Prostate gland (tissue), 2 donors: Measurements from ENCODE around the gene ATXN1.

Source experiments
- CTCF ChIP-seq, 4 experiments: fragments of 200-600 bp in 2 of 4; fragments of 450-650 bp in 2 of 4; sonication (generic) in 2 of 4; IDR thresholded peaks; 1 replicate in 3 of 4; 2 replicates in 1 of 4; pipeline ENCODE4 v1.5.1; 2016 to 2019; ENCODE audit warnings: antibody characterized with exemption in 4 of 4, mild to moderate bottlenecking in 2 of 4, moderate library complexity in 2 of 4
- POLR2A ChIP-seq: fragments of 450-650 bp; IDR thresholded peaks from one replicate; pipeline ENCODE4 v1.6.1; 2016; ENCODE audit warnings: antibody characterized with exemption, mild to moderate bottlenecking
- POLR2AphosphoS5 ChIP-seq: sonication (generic); formaldehyde crosslinking; IDR thresholded peaks from one replicate; pipeline ENCODE4 v1.6.1; 2017; ENCODE audit warnings: antibody characterized with exemption

GRCh38 chr6:16555550-16555949, 205.7 kb downstream of the ATXN1 start:
- TF ChIP-seq CTCF (IDR thresholded peaks at IDR 0.05) (no peak), POLR2A (no peak), POLR2AphosphoS5 (peak; percentile 39)
